HS-27A (cell line): ENCODE measurements around the gene DDX56.

Experiments used
- DNase-seq: peaks from one replicate; pipeline ENCODE4 v3.0.0-alpha.2; 2012; ENCODE audit warnings: low read depth, missing footprints

The DDX56 gene

DNA sequence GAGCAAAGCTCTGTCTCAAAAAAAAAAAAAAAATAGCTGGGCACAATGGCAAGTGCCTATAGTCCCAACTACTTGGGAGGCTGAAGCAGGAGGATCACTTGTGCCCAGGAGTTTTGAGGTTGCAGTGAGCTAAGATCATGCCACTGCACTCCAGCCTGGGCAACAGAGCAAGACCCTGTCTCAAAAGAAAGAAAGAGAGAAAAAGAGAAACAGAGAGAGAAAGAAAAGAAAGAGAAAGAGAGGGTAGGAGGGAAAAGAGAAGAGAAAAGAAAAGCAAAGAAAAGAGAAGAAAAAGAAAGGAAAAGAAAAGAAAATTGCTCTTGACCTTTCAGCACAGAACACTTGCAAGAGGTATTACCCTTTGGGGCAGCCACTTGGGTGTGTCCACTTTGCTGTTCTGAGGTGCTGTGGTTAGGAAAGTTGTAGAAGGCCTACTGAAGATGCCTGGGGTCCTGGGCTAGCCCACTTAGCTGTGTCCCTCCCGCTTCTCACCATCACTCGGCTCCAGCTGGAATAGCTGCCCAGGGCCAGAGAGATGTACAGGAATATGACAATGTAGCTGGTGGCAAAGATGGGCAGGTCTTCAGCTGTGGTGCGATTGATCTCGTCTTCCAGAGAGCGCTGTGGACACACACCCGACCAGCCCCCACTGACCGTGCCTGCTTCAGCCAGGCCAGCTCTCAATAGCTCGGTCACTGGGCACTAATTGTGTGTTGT is 38.2 kb downstream of the DDX56 start:
- no peak for DNase-seq

DNA sequence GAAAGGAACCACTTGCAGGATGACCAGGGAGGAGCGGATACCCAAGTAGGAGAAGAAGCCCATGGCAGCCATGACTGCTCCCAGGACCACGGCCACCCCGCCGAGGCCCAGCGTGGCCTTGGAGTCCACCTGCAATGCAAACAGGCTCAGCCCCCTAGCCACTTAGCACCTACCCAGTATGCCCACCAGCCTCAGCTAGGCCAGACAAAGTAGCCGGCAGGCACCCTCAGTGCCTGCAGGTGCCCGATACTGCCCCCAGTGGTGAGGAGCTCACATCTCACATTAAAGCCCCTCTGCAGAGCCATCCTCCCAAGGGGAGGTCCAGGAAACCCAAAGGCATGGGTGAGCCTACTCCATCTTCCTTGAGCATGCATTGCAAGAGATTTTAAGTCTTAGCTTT is 39.2 kb downstream of the DDX56 start:
- DNase-seq: no peak

DNA sequence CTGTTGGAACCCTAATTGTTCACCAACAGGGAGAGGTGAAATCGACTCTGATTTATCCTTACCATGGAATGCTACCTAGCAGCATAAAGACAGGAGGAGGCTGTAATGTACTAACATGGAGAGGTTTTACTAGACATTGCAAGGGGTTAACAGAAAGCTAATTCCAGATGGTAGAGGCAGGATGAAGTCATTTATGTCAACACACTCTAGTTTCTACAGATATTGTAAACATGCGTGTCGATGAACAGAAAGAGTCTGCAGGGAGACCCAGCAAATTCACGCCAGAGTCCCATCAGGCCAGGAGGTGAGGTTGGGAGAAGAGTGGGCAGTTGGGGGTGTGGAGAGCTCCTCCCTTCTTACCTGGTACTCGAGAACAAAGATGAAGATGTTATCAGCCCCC is 39.6 kb downstream of the DDX56 start:
- no peak for DNase-seq

DNA sequence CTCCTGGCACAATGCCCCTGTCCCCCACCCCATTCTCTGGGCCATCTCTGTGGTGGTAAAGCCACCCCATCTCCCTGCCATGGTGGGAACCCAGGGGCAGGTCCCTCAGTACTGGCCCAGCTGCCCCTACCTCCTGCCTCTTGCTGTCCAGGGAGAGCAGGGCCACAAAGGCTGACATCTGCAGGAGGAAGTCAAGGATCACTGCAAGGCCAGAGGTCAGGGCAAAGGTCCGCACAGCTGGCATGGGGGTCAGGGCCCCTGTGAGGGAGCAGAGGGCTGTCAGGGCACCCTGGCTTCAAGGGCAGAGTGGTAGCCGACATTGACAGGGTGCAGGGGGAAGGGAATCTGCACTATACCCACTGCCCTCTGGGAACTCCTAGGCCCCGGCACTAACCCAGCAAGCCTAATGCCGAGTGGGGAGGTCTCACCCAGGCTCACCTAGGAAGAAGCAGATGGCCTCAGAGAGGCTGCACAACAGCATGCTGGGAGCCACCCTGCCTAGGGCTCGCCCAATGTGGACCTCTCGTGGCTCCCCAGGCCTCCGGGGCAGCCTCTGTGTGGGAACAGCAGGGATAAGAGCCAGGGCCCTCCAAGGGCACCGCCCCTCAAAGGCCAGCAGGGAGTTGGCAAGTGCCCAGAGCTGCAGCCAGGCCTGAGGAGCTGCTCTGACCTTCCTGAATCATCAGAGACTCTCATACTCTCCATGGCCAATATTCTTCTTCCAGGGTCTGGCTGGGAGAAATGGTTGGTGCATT is 40.2 kb downstream of the DDX56 start:
- no peak for DNase-seq

DNA sequence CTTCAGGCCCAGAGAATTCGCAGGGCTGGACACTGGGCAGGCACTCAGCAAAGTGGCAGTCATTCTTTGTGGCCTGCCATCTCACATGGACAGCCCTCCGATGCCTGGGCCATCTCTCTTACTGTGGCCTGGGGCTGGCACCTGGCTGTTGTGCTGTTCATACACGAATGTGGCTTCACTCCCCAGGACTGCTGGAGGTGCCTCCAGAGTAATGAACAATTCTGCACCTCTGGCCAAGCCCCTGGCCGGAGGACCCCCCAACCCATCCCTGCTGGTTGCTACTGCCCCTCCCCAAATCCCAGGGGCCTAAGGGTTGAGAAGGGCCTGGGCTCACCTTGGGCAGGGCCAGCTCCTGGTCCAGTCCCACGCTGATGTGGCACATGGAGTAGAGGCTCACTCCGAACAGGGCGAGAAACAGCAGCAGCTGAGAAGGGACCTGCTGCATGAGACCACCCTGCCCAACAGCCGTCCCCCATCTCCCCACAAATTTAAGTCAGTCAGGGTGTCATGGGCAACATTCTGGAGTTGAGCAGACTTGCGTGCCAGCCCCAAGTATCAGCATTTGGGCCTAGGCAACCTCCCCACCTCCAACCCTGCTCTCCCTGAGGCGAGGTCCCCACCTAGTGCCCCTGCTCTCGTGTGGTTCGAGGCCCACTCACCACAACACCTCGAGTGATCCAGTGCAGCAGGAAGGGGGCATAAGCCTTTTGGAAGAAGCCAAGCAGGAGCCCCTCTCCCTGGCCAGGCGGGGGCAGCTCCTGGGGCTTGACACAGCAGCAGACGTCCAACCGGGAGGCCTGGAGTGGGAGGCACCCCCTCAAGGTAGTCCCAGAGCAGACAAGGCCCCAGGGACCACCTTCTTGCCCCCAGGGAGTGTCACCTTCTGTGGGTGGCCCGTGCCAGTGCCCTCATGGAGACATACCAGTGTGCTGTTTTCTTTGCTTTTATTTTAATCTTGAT is 42.0 kb downstream of the DDX56 start:
- no peak for DNase-seq

DNA sequence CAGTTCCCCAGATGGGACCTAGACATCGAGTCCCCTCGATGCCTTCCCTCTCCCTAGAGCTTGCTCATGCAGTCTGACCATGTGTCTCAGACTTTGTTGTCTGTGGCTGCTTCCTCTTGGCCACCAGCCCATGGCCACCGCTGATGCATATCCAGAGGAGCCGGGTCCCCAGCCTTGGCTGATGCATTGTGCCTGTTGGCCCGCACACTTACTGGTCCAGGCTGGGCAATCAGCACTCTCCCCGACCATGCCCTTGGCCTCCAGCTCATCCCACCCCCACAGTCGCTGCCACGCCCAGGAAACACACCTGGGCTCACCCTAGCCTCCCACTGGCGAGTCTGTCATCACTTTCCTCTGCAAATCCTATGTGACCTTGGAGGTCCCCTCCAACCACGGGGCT is 42.7 kb downstream of the DDX56 start:
- DNase-seq: no peak

DNA sequence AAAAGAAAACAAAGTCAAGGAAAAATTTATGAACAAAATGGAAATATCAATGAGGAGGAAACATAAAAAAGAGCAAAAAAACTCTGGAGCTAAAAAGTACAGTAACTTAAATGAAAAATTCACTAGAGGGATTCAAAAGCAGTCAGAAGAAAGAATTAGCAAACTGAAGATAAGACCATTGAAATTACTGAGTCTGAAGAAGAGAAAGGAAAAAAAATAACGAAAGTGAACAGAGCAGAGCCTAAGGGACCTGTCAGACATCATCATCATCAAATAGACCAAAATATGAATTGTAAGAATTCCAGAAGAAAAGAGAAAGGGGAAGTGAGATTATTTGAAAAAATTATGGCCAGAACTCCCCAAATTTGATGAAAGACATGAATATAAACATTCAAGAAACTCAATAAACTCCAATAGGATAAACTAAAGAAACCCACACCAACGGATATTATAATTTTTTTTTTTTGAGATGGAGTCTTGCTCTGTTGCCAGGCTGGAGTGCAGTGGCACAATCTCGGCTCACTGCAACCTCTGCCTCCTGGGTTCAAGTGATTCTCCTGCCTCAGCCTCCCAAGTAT is 48.8 kb downstream of the DDX56 start:
- DNase-seq: no peak

DNA sequence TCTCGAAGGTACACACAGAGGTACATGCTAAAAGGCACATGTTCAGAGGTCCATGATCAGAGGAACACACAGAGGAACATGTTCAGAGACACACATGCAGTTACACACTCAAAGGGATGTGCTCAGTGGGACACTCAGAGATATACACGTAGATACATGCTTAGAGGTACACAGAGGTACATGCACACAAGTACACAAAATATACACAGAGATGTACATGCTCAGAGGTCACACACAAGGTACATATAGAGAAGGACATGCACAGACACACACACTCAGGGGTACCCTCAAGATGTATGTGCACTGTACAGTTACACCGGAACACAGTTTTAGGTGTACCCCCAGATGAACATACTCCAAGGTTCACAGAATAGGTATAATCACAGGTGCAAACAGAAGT is 51.4 kb downstream of the DDX56 start:
- DNase-seq: no peak

DNA sequence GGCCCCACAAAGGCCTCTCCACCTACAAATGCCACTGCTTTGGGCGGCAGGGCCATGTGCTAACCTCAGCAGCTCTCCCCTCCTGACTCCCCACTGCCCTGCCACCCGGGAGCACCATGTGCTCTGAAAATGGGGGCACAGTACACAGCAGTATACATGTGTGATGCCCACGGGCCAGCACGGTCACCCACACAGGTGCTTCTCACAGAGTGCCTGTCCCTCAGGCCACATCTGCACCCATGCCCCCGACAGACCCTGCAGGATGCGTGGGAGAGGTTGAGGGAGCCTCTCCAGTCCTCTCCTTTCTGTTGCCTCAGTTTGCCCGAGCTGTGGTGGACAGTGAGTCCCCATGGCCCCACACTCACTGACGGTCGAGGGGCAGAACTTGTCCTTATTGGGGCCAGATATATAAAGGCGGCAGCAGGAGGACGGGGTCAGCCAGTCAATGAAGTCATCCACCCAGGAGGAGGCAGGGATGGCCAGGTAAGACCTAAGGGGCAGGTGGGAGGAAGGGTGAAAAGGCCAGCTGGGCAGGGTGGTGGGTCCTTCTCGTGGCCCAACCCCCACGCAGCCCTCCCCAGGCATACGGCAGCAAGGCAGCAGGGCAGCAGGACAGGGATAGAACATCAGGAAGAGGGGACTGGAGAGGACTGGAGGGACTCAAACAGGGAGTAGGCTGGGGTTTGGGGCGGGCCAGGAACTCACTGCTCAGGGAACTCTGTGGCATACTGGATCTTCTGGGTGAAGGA is 52.2 kb downstream of the DDX56 start:
- DNase-seq: no peak

DNA sequence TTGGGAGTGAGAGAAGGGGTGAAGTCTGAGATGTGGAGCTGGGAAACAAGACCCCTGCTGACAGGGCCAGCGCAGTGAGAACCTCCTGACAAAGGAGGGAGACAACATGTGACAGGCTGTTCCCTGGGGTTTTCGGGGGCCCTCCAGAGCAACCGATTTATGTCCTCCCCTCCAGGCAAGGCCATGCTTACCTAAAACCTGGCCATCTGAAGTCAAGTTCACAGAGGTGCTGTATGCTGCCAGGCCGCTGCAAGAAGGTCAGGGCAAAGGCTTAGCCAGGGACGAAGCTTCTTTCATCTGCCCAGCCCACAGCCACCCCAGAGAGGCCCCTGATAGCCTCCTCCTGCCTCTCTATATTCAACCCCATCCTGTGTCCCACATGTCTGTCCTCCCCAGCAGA is 53.1 kb downstream of the DDX56 start:
- DNase-seq: no peak

DNA sequence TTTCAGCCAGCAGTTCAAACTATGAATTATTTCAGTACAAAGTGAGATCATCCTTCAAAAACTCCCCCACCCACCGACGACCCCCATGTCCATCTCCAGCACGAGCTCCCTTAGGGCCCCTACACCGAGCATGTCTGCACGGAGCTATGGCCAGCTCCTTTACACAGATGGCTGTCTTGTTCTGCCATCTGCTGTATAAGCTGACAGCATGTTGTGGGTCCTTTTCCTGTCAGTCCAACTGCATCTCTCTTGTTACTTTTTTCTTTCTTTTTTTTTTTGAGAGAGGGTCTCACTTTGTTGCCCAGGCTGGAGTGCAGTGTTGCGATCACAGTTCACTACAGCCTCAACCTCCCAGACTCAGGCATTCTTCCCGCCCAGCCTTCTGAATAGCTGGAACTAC is 54.2 kb downstream of the DDX56 start:
- DNase-seq: no peak

DNA sequence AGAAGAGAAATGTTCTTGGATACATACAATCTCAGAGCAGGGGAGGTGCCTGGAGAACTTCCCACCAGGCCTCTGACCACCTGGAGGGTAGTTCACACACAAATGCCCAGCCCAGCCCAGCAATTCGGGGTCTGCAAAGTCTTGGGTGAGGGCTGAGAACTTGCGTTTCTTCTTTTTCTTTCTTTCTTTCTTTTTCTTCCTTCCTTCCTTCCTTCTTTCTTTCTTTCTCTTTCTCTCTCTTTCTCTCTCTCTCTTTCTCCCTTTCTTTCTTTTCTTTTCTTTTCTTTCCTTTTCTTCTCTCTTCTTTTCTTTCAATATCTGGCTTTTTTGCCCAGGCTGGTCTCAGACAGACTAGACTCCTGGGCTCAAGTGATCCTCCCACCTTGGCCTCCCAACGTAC is 54.9 kb downstream of the DDX56 start:
- no peak for DNase-seq

DNA sequence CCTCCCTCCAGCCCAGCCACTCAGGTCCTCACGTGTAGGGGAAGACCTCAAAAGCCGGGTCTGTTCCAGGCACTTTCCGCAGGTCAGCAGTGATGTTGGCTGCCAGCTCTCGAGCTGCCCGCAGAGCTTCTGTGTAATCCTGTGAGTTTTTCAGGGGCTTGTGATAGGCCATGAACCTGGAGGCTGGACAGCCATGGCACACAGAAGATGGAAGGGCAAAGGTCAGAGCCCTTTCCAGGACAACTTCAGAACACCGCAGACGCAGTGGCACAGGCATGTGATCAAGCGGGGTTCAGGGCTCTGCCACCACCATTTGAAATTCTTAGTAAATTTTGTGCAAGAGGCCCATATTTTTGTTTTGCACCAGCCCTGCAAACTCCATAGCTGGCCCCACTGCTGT is 56.5 kb downstream of the DDX56 start:
- no peak for DNase-seq
